ENCODE results near the gene MC1R. TPM values are rescaled to one million over a fixed set of nuclear protein-coding genes. Genes with fewer than 3 reads are reported as not detected.
A peak's percentile ranks its signal among the peaks of the same experiment; 100 is the strongest.

Gene MC1R
- 2.9 and 4.3 TPM in 2 replicates for total RNA-seq (2014; rRNA removed; shearing (Covaris generic))
- 0.74 and 0.97 TPM in 2 replicates for polyA plus RNA-seq (2016; fragmentation: Nextera tagmentation; extraction: Ambion mirVana)
- long read RNA-seq, result 0 reads

GRCh38 chr16:89918453-89919347, at the start of gene MC1R:
MC1R (plus strand) TSS chr16:89918862; CDS start chr16:89919259, 397 bp downstream.
- TF ChIP-seq CREB1 (CRISPR knock-in tag; IDR thresholded peaks at IDR 0.05; ENCODE audit: low read depth) (no peak), ZNF114 (CRISPR knock-in tag; IDR thresholded peaks at IDR 0.05) (no peak), POLR2AphosphoS5 (IDR thresholded peaks at IDR 0.05; ENCODE audit: low read depth) (no peak), CTCF (conservative IDR thresholded peaks at IDR 0.05; ENCODE audit: low read depth in 2 of 2) (peak; percentile 50 to 60)
- Mint-ChIP-seq H3K4me1 (peaks cover 20% of the 10 kb centered on the region), H3K27me3 (ENCODE audit: insufficient read depth, low read depth, poor library complexity) (peaks cover 54% of the 10 kb centered on the region), H3K9me3 (peaks cover 7% of the 10 kb centered on the region; the same call in 2 of the 3 replicates), H3K36me3 (ENCODE audit: low read depth) (no peaks in the 10 kb centered on the region), H3K4me3 (peak within 1 kb of the TSS; percentile 76), H3K27ac (no peak within 1 kb of the TSS)
- peak; percentile 23 for ATAC-seq
- Histone ChIP-seq H3K4me1 (ENCODE audit: insufficient read depth) (peaks cover 26% of the 10 kb centered on the region), H3K36me3 (ENCODE audit: insufficient read depth) (no peaks in the 10 kb centered on the region), H4K20me1 (replicated peaks; ENCODE audit: insufficient read depth) (no peaks in the 10 kb centered on the region), H3K4me3 (peak within 1 kb of the TSS; percentile 77), H3K79me2 (replicated peaks; ENCODE audit: insufficient read depth) (no peaks in the 10 kb centered on the region), H3K9me2 (ENCODE audit: insufficient read depth) (no peaks in the 10 kb centered on the region), H3K4me2 (peak within 1 kb of the TSS; percentile 98), H3F3A (replicated peaks; ENCODE audit: low read depth) (peaks cover 17% of the 10 kb centered on the region), H3K27ac (ENCODE audit: low read depth) (0 out of 2 replicates have a peak within 1 kb of the TSS, but pooled peaks have one; percentile 27), H2AFZ (peak within 1 kb of the TSS; percentile 96), H3K27me3 (ENCODE audit: insufficient read depth) (peaks cover 16% of the 10 kb centered on the region)
- DNase-seq (ENCODE audit: low spot score), result peak; percentile 71

- H4K20me1 ChIP-seq (replicated peaks; ENCODE audit: insufficient read depth), result peaks cover 4% of the 10 kb centered on the region
- H3F3A ChIP-seq (replicated peaks; ENCODE audit: low read depth), result peaks cover 19% of the 10 kb centered on the region
- no peak overlapping the region for H2AFZ ChIP-seq
- no peak overlapping the region for H3K4me3 ChIP-seq
- no peaks in the 10 kb centered on the region for H3K4me1 ChIP-seq (ENCODE audit: insufficient read depth)
- Mint-ChIP-seq H3K27ac (no peak overlapping the region), H3K36me3 (ENCODE audit: low read depth) (peaks cover 27% of the 10 kb centered on the region), H3K4me1 (no peaks in the 10 kb centered on the region), H3K27me3 (ENCODE audit: insufficient read depth, low read depth, poor library complexity) (peaks cover 20% of the 10 kb centered on the region), H3K9me3 (peaks cover 15% of the 10 kb centered on the region), H3K4me3 (no peak overlapping the region)
- 0 out of 2 replicates have a peak, but pooled peaks cover 2% of the 10 kb centered on the region for H3K36me3 ChIP-seq (ENCODE audit: insufficient read depth)
- no peaks in the 10 kb centered on the region for H3K9me2 ChIP-seq (ENCODE audit: insufficient read depth)
- peaks cover 5% of the 10 kb centered on the region; the same call in 1 of the 2 replicates for H3K27me3 ChIP-seq (ENCODE audit: insufficient read depth)
- DNase-seq (ENCODE audit: low spot score) (no peak), ATAC-seq (no peak)
- H3K27ac ChIP-seq (ENCODE audit: low read depth), result no peak overlapping the region
- no peak overlapping the region for H3K4me2 ChIP-seq
- H3K79me2 ChIP-seq (replicated peaks; ENCODE audit: insufficient read depth), result peaks cover 6% of the 10 kb centered on the region
- TF ChIP-seq EZH2 (IDR thresholded peaks at IDR 0.05; ENCODE audit: low read depth, unreplicated experiment), result no peak
- no peak for TF ChIP-seq NANOG (IDR thresholded peaks at IDR 0.05; ENCODE audit: borderline replicate concordance)
- no peak for TF ChIP-seq ZNF462 (CRISPR knock-in tag; IDR thresholded peaks at IDR 0.05)
- TF ChIP-seq REST (IDR thresholded peaks at IDR 0.05; ENCODE audit: unreplicated experiment), result no peak
These were observed 48.8 kb upstream of the MC1R start for GRCh38 chr16:89869911-89870310.

Data from GM23338 (cell line).